Bone marrow (tissue), 2 donors: ENCODE measurements around the gene MDN1.

Experiments used
- DNase-seq, 2 donors: peaks; one replicate each; lab custom pipeline; 2025; lab: John Stamatoyannopoulos, UW

The MDN1 gene

DNA sequence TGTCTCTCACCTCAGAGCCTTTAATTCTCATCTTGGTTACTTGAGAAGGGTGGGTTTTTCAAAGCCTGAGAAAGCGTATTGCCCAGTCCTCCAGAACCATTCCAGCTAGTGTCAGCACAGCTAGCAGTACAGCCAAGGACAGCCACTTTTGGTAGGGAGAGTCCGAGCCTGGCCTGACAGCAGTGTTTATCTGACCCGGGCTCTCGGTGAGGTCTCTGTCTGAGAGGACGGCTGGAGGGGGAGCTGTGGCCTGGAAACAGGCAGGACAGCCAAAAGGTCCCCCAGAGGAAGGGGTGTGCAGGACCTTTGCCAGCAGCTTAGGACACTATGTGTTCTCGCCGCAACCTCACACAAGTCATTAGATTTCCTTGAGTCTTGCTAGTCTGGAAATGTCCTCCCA is 219.9 kb downstream of the MDN1 start:
- DNase-seq: no peak

DNA sequence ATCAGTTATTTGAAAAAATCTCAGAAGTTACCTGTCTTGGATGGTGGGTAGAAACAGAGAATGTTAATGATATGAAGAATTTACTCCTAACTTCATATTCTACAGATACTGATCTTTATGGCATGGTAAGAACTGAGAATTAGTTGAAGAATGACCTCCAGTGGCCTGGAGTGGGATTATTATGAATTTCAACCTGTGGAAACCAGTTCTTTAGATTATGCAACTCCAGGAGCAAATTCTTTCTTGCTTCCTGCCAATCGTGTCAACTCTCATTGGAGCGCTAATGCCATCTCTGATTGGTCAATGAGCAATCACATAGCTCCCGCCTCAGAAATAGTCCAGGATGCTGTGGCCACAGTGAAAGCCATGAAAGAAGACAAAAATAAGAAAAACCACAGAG is 221.6 kb downstream of the MDN1 start:
- DNase-seq: no peak

DNA sequence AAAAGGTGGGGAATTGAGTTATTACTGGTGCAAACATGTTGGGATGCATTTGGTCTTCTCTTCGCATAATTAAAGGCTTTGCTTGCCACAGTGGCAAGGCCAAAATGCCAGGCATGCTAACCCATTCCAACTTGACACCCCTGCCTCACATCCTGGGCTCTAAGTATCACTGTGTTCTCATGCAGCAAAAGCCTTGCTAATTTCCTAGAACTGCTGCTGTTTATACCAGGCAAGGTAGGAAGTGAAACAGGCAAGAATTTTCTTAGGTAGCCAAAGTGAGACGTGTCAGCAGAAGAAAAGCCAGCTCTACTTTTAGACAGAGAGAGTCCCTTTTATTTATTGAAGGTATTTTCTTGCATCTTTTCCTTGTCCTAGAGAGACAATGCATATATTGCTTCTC is 222.2 kb downstream of the MDN1 start:
- no peak for DNase-seq

DNA sequence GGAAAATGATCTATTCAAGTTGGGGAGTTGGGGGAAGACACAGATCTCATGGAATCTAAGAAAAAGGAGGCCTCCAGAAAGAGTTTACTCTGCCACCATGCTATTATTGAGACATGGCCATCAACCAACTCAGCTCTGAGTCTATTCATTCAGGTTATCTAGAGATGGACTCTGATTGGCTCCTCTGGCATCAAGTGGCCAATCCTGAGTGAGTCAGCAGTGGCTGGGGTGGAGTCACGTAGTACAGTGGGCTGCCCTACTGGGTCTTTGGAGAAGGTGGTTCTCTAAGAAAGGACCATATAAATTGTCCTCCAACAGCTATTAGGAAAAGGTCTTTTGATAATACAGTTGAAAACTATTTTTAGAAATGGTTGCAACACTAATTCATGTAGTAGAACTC is 223.1 kb downstream of the MDN1 start:
- DNase-seq: no peak

DNA sequence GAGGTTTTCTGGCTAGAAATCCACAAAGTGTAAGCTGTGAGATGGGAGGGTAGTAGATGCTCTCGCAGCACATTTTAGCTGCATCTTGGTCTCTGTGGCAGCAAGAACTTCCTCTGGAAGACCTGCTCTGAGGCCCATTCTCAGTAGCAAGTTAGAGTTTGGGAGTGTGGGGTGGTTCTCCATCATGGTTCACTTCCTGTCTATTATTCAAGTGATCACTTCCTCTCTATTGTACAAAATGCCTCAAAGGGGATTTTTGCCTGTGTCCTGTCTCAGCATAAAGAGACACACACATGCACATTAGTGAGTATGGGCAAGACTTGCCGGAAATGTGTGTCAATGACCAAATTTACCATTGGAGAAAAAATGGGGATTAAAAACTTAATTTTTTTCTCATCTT is 223.5 kb downstream of the MDN1 start:
- no peak for DNase-seq
